MCF 10A (cell line): ENCODE data around the gene SWT1. TPM values are rescaled to one million over a fixed set of nuclear protein-coding genes. Genes with fewer than 3 reads are reported as not detected.

Source experiments
- BruUV-seq: library from RNA; stranded (reverse); fragments of 400-500 nt; replicated peaks from 2 replicates; lab custom pipeline; 2021; lab: Mats Ljungman, UMichigan
- CTCF ChIA-PET: fragments of 300-600 bp; sonication (Branson Sonifier 250); formaldehyde crosslinking; extraction: SDS; loops from one replicate; lab custom pipeline; 2021; ENCODE audit warnings: antibody characterized with exemption, inconsistent platforms; lab: Yijun Ruan, JAX
- POLR2A ChIA-PET: fragments of 300-600, 350-650 bp; sonication (Branson Sonifier 250); formaldehyde crosslinking; extraction: SDS; loops from one replicate; lab custom pipeline; 2020; ENCODE audit warnings: antibody characterized with exemption, inconsistent platforms; lab: Yijun Ruan, JAX
- DNase-seq: peaks from one replicate; pipeline ENCODE4 v3.0.0-alpha.2; 2018; ENCODE audit not compliant: unreplicated experiment
- H3K27ac Mint-ChIP-seq: one replicate; pipeline ENCODE4 v1.8.0; 2022; ENCODE audit warnings: mild to moderate bottlenecking, low read depth, mixed read lengths; ENCODE audit not compliant: unreplicated experiment
- H3K27me3 Mint-ChIP-seq: one replicate; pipeline ENCODE4 v1.8.0; 2022; ENCODE audit warnings: mixed read lengths; ENCODE audit not compliant: insufficient read depth, unreplicated experiment
- H3K36me3 Mint-ChIP-seq: one replicate; pipeline ENCODE4 v1.8.0; 2022; ENCODE audit warnings: mild to moderate bottlenecking, moderate library complexity, mixed read lengths; ENCODE audit not compliant: insufficient read depth, unreplicated experiment
- H3K4me1 Mint-ChIP-seq: one replicate; pipeline ENCODE4 v1.8.0; 2022; ENCODE audit warnings: mixed read lengths; ENCODE audit not compliant: insufficient read depth, unreplicated experiment
- H3K4me3 Mint-ChIP-seq: one replicate; pipeline ENCODE4 v1.8.0; 2022; ENCODE audit warnings: mild to moderate bottlenecking, moderate library complexity, mixed read lengths; ENCODE audit not compliant: unreplicated experiment
- H3K9me3 Mint-ChIP-seq: one replicate; pipeline ENCODE4 v1.8.0; 2022; ENCODE audit warnings: mixed read lengths; ENCODE audit not compliant: unreplicated experiment
- CTCF ChIP-seq: fragments of 200-600 bp; IDR thresholded peaks from one replicate; pipeline ENCODE4 v1.8.0; 2022; ENCODE audit warnings: antibody characterized with exemption, mild to moderate bottlenecking; ENCODE audit not compliant: unreplicated experiment
- intact Hi-C: fragments of 100-400 bp; cut with micrococcal nuclease; formaldehyde crosslinking; loops from 2 replicates; pipeline ENCODE4 v1.14.1; 2022
- total RNA-seq: library from RNA; stranded (reverse); gene quantifications from 2 replicates; pipeline ENCODE4 v1.2.3, GENCODE V29; 2022

Gene SWT1
- total RNA-seq, 1 experiment from 2014 or later = 2.1 TPM

GRCh38 chr1:185291159-185291558, 134.2 kb downstream of the SWT1 start:
- H3K9me3 Mint-ChIP-seq = no peaks in the 10 kb centered on the region
- BruUV-seq = no TSS peak
- intact Hi-C loops = no loop called here

GRCh38 chr1:185291652-185292051, 134.7 kb downstream of the SWT1 start:
- Mint-ChIP-seq H3K36me3 (peaks cover 42% of the 10 kb centered on the region), H3K9me3 (no peaks in the 10 kb centered on the region), H3K4me1 (no peaks in the 10 kb centered on the region), H3K27me3 (no peaks in the 10 kb centered on the region), H3K27ac (no peak overlapping the region), H3K4me3 (no peak overlapping the region)
- intact Hi-C loops = no loop called here
- DNase-seq = no peak
- ChIA-PET POLR2A (interaction anchor here (0.5 to 2.2 kb wide), 3 partner anchors 15 to 333 kb away, joined by 3 to 9 read pairs (median 6); no protein-coding TSS in a partner anchor), CTCF (interaction anchor here (0.6 to 2.6 kb wide), 3 partner anchors 10 to 962 kb away, joined by 4 to 14 read pairs (median 7); no protein-coding TSS in a partner anchor)
- no peak for TF ChIP-seq CTCF
- BruUV-seq = no TSS peak

More at GRCh38 chr1:185291159-185291558, 134.2 kb downstream of the SWT1 start:
- Mint-ChIP-seq H3K4me1 (no peaks in the 10 kb centered on the region), H3K36me3 (peaks cover 37% of the 10 kb centered on the region), H3K27me3 (no peaks in the 10 kb centered on the region), H3K27ac (no peak overlapping the region), H3K4me3 (no peak overlapping the region)
- no peak for TF ChIP-seq CTCF
- ChIA-PET CTCF (interaction anchor here (1.4 to 2.6 kb wide), 2 partner anchors 9 to 389 kb away, joined by 7 to 14 read pairs; no protein-coding TSS in a partner anchor), POLR2A (interaction anchor here (0.6 to 2.2 kb wide), 4 partner anchors 10 to 334 kb away, joined by 3 to 9 read pairs (median 5); no protein-coding TSS in a partner anchor)
- no peak for DNase-seq

GRCh38 chr1:185292237-185292636, 135.3 kb downstream of the SWT1 start:
- no peaks in the 10 kb centered on the region for H3K27me3 Mint-ChIP-seq
- POLR2A ChIA-PET = interaction anchor here (0.5 to 2.2 kb wide), 3 partner anchors 9 to 16 kb away, joined by 3 to 9 read pairs (median 3); no protein-coding TSS in a partner anchor
- intact Hi-C loops = no loop called here
- CTCF ChIA-PET = interaction anchor here (0.6 to 2.8 kb wide), 7 partner anchors 10 to 1381 kb away, joined by 4 to 14 read pairs (median 5); no protein-coding TSS in a partner anchor
- H3K36me3 Mint-ChIP-seq = peaks cover 48% of the 10 kb centered on the region
- no peak for DNase-seq
- H3K4me3 Mint-ChIP-seq = no peak overlapping the region
- TF ChIP-seq CTCF = no peak
- no TSS peak for BruUV-seq
- H3K9me3 Mint-ChIP-seq = no peaks in the 10 kb centered on the region
- H3K4me1 Mint-ChIP-seq = no peaks in the 10 kb centered on the region
- H3K27ac Mint-ChIP-seq = no peak overlapping the region

- intact Hi-C loops = no loop called here
- ChIA-PET POLR2A (interaction anchor here (1.3 kb wide), 1 partner anchor 387 kb away, joined by 4 read pairs; no protein-coding TSS in a partner anchor), CTCF (interaction anchor here (0.7 to 2.8 kb wide), 8 partner anchors 55 to 387 kb away, joined by 3 to 12 read pairs (median 3); no protein-coding TSS in a partner anchor)
- H3K9me3 Mint-ChIP-seq = no peaks in the 10 kb centered on the region
- DNase-seq = no peak
- no peak for TF ChIP-seq CTCF
- H3K27ac Mint-ChIP-seq = no peak overlapping the region
- H3K4me1 Mint-ChIP-seq = no peaks in the 10 kb centered on the region
- BruUV-seq = no TSS peak
- peaks cover 61% of the 10 kb centered on the region for H3K36me3 Mint-ChIP-seq
- no peak overlapping the region for H3K4me3 Mint-ChIP-seq
- H3K27me3 Mint-ChIP-seq = no peaks in the 10 kb centered on the region
These were observed 137.1 kb downstream of the SWT1 start for GRCh38 chr1:185293967-185294542.
